GM06990 (cell line): ENCODE data around the gene TNIK.
"Not testable (repeated sequence)": the region's sequence is repeated elsewhere in the genome, so short reads cannot be mapped to it uniquely, and the experiment has no call there.

Source experiments
- DNase-seq: peaks from one replicate; pipeline ENCODE4 v3.0.0-alpha.2; 2011; ENCODE audit not compliant: insufficient read length; ENCODE audit errors: extremely low read depth
- H3K27me3 ChIP-seq: replicated peaks from 2 replicates; pipeline ENCODE4 v1.6.0; 2011; ENCODE audit warnings: low read length; ENCODE audit not compliant: control insufficient read depth, insufficient read depth
- H3K36me3 ChIP-seq: 2 replicates; pipeline ENCODE4 v1.5.1; 2011; ENCODE audit warnings: low read length; ENCODE audit not compliant: control insufficient read depth, insufficient read depth
- H3K4me3 ChIP-seq: replicated peaks from 2 replicates; pipeline ENCODE4 v1.5.1; 2011; ENCODE audit warnings: low read depth, mild to moderate bottlenecking, control low read depth, low read length
- CTCF ChIP-seq: IDR thresholded peaks from 2 replicates; pipeline ENCODE4 v1.5.1; 2011; ENCODE audit warnings: low read length, control low read depth, mild to moderate bottlenecking, inconsistent platforms; ENCODE audit not compliant: insufficient read depth, poor library complexity, severe bottlenecking

TNIK gene

GRCh38 chr3:171122861-171123260 is 337.3 kb downstream of the TNIK start:
- DNase-seq = no peak

GRCh38 chr3:171122240-171122639 is 338.0 kb downstream of the TNIK start:
- no peak for DNase-seq
- peaks cover 29% of the 10 kb centered on the region for H3K36me3 ChIP-seq
- H3K4me3 ChIP-seq = no peak overlapping the region
- H3K27me3 ChIP-seq = no peaks in the 10 kb centered on the region
- TF ChIP-seq CTCF = no peak

More at GRCh38 chr3:171122861-171123260, 337.3 kb downstream of the TNIK start:
- no peaks in the 10 kb centered on the region for H3K27me3 ChIP-seq
- no peak for TF ChIP-seq CTCF
- H3K36me3 ChIP-seq = peaks cover 29% of the 10 kb centered on the region
- H3K4me3 ChIP-seq = no peak overlapping the region

- Histone ChIP-seq H3K4me3 (no peak overlapping the region), H3K36me3 (peaks cover 29% of the 10 kb centered on the region), H3K27me3 (no peaks in the 10 kb centered on the region)
- DNase-seq = no peak
- no peak for TF ChIP-seq CTCF
Observed at GRCh38 chr3:171121801-171122200, 338.4 kb downstream of the TNIK start.

GRCh38 chr3:171119402-171119801 is 340.8 kb downstream of the TNIK start:
- H3K27me3 ChIP-seq, DNase-seq, H3K4me3 ChIP-seq: not testable (repeated sequence)
- H3K36me3 ChIP-seq = peaks cover 29% of the 10 kb centered on the region

GRCh38 chr3:171118993-171119392 is 341.2 kb downstream of the TNIK start:
- peaks cover 29% of the 10 kb centered on the region for H3K36me3 ChIP-seq
- DNase-seq, H3K4me3 ChIP-seq: not testable (repeated sequence)

GRCh38 chr3:171116824-171117395 is 343.3 kb downstream of the TNIK start:
- no peaks in the 10 kb centered on the region for H3K27me3 ChIP-seq
- no peak for DNase-seq
- TF ChIP-seq CTCF = no peak
- H3K4me3 ChIP-seq = no peak overlapping the region
- H3K36me3 ChIP-seq = peaks cover 20% of the 10 kb centered on the region

More at GRCh38 chr3:171118993-171119392, 341.2 kb downstream of the TNIK start:
- H3K27me3 ChIP-seq = not testable (repeated sequence)

GRCh38 chr3:171116365-171116764 is 343.8 kb downstream of the TNIK start:
- DNase-seq = no peak
- Histone ChIP-seq H3K4me3 (no peak overlapping the region), H3K36me3 (peaks cover 19% of the 10 kb centered on the region), H3K27me3 (no peaks in the 10 kb centered on the region)
- no peak for TF ChIP-seq CTCF
